Mucosa of rectum (tissue), 2 donors: ENCODE results near the gene PTDSS2.
"Not testable (repeated sequence)": the region's sequence is repeated elsewhere in the genome, so short reads cannot be mapped to it uniquely, and the experiment has no call there.

ENCODE experiments used
- H3K27ac ChIP-seq, 2 donors: one replicate each; pipeline ENCODE4 v1.7.0; 2013; ENCODE audit warnings: inconsistent platforms in 2 of 2, low read depth in 2 of 2, low read length in 2 of 2
- H3K27me3 ChIP-seq, 2 donors: one replicate each; pipeline ENCODE4 v1.7.0; 2013; ENCODE audit warnings: low read length in 2 of 2; ENCODE audit not compliant: control insufficient read depth in 2 of 2, insufficient read depth in 2 of 2
- H3K36me3 ChIP-seq, 2 donors: one replicate each; pipeline ENCODE4 v1.7.0; 2013; ENCODE audit warnings: low read length in 2 of 2; ENCODE audit not compliant: control insufficient read depth in 2 of 2, insufficient read depth in 2 of 2
- H3K4me1 ChIP-seq, 2 donors: one replicate each; pipeline ENCODE4 v1.7.0; 2013; ENCODE audit warnings: low read length in 2 of 2, mild to moderate bottlenecking in 1 of 2; ENCODE audit not compliant: control insufficient read depth in 2 of 2, insufficient read depth in 2 of 2
- H3K4me3 ChIP-seq, 2 donors: one replicate each; pipeline ENCODE4 v1.7.0; 2013; ENCODE audit warnings: low read length in 2 of 2
- H3K9ac ChIP-seq, 2 donors: one replicate each; pipeline ENCODE4 v1.7.0; 2013; ENCODE audit warnings: low read length in 2 of 2, low read depth in 1 of 2, mild to moderate bottlenecking in 1 of 2
- H3K9me3 ChIP-seq, 2 donors: one replicate each; pipeline ENCODE4 v1.7.0; 2013; ENCODE audit warnings: low read length in 2 of 2; ENCODE audit not compliant: control insufficient read depth in 2 of 2
- donor health status: healthy.
- donor health status: Normal muscosa, but diverticular disease.

Gene PTDSS2

DNA sequence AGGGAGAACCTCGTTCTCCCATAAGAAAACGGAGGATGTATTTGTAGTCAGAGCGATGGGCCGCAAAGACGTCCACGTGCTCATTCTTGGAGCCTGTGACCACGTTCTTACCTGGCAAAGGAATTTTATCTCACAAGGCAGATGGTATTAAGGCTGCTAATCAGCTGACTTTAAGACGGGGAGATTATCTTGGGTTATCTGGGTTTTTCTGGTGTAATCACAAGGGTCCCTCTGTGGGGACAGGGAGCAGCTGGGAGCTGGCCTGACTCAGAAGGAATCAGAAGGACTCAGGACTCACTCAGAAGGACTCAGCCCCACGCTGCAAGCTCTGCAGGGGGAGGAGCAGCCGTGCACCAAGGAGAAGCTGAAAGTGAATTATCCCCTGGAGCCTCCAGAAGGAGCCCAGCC is 27.8 kb upstream of the PTDSS2 start:
- Histone ChIP-seq H3K27me3 (no peaks in the 10 kb centered on the region), H3K36me3 (peaks cover 0 to 3% of the 10 kb centered on the region in 2 donors), H3K27ac (no peak overlapping the region)

DNA sequence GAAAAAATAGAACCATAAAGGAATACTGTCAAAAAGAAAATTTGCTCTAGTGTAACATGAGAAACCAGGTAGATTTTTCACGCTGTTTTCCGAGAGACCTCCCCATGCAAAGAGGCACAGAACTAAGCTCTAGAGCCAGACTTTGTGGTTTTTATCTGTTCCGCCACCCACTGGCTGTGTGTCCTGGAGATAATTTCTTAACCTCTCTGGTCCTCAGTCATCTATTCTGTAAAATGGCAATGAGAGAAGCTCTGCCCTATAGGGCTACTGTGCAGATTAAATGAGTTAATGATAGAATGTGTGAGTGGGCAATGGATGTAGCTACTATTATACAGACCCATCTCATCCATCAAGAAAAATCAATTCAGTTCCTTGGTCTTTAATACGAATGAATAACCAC is 25.8 kb upstream of the PTDSS2 start:
- peaks cover 3% of the 10 kb centered on the region in 2 donors for H3K36me3 ChIP-seq
- H3K9ac ChIP-seq = no peak overlapping the region
- no peak overlapping the region for H3K4me3 ChIP-seq
- no peaks in the 10 kb centered on the region for H3K27me3 ChIP-seq
- no peaks in the 10 kb centered on the region for H3K4me1 ChIP-seq
- H3K27ac ChIP-seq = no peak overlapping the region
- no peaks in the 10 kb centered on the region for H3K9me3 ChIP-seq

More for the DNA sequence above, 27.8 kb upstream of the PTDSS2 start:
- no peaks in the 10 kb centered on the region for H3K9me3 ChIP-seq
- H3K4me1 ChIP-seq = no peaks in the 10 kb centered on the region
- no peak overlapping the region for H3K4me3 ChIP-seq
- H3K9ac ChIP-seq = no peak overlapping the region

DNA sequence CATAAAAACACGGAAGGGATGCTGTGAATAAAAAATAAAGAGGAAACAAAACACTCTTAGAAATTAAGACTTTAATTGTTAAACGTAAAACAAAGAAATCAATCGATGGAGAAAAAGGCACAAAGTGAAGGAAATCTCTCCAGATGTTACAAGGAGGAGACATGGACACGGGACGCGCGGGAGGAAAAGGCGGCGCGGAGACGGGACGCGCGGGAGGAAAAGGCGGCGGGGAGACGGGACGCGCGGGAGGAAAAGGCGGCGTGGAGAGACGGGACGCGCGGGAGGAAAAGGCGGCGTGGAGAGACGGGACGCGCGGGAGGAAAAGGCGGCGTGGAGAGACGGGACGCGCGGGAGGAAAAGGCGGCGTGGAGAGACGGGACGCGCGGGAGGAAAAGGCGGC is 25.3 kb upstream of the PTDSS2 start:
- H3K36me3 ChIP-seq, H3K27me3 ChIP-seq, H3K27ac ChIP-seq, H3K9ac ChIP-seq, H3K4me3 ChIP-seq, H3K9me3 ChIP-seq, H3K4me1 ChIP-seq: not testable (repeated sequence)

DNA sequence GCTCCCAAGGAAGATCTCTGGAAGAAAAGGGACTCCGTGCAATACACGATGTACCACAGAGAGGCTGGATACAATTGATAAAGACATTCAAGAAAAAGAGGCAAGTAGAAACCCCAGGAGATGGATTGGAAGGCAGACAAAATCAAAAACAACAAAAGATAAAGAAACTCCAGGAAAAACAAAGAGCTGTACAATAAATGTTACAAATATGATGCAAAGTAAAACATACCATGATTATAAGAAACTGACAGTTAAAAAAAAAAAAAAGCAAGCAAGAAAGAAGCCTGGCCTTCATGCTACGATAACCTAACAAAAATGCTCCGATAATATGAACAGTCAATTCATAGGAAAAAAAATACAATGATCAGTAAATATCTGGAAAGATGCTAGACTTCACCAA is 24.8 kb upstream of the PTDSS2 start:
- no peaks in the 10 kb centered on the region for H3K9me3 ChIP-seq
- H3K27me3 ChIP-seq = no peaks in the 10 kb centered on the region
- H3K27ac ChIP-seq = no peak overlapping the region
- peaks cover 3% of the 10 kb centered on the region in 2 donors for H3K36me3 ChIP-seq
- H3K9ac ChIP-seq = no peak overlapping the region
- H3K4me1 ChIP-seq = no peaks in the 10 kb centered on the region
- no peak overlapping the region for H3K4me3 ChIP-seq

DNA sequence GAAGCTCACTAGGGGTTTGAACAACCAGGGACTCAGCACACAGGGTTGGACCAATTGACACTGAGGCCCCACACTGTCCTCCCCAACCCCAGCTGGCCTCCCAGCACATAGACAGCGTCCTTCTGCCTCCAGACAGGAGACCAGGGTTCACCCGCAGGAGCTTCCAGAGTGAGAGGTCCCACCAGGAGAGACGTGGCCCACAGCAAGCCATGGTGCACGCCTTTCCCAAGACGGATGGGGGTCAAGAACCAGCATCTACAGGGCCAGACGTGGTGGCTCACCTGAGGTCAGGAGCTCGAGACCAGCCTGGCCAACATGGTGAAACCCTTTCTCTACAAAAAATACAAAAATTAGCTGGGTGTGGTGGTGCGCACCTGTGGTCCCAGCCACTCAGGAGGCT is 23.2 kb upstream of the PTDSS2 start:
- no peaks in the 10 kb centered on the region for H3K9me3 ChIP-seq
- H3K36me3 ChIP-seq = peaks cover 3% of the 10 kb centered on the region in 2 donors
- H3K27ac ChIP-seq = no peak overlapping the region
- H3K27me3 ChIP-seq = no peaks in the 10 kb centered on the region
- no peak overlapping the region for H3K4me3 ChIP-seq
- no peak overlapping the region for H3K9ac ChIP-seq
- H3K4me1 ChIP-seq = no peaks in the 10 kb centered on the region

DNA sequence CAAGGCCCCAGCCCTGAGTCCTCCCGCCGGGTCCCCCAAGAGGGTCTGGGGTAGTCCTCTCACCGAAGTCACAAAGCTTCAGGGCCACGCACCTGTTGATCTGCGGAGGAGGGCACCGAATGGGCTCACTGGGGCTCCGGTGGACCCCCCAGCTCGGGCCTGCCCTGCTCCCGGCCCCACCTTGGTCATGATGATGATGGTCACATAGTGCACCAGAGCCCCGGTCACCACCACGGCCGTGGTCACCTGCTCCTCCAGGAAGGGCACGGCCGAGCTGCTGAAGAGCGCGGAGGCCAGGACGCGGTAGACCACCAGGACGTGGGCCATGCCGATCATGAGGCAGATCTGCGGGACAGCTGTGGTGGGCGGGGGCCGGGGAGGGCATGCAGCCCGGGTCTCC is 21.8 kb upstream of the PTDSS2 start:
- H3K36me3 ChIP-seq = peaks cover under 1 to 8% of the 10 kb centered on the region in 2 donors
- H3K27ac ChIP-seq = no peak overlapping the region
- H3K9me3 ChIP-seq = no peaks in the 10 kb centered on the region
- no peaks in the 10 kb centered on the region for H3K4me1 ChIP-seq
- no peak overlapping the region for H3K9ac ChIP-seq
- H3K4me3 ChIP-seq = no peak overlapping the region
- no peaks in the 10 kb centered on the region for H3K27me3 ChIP-seq

DNA sequence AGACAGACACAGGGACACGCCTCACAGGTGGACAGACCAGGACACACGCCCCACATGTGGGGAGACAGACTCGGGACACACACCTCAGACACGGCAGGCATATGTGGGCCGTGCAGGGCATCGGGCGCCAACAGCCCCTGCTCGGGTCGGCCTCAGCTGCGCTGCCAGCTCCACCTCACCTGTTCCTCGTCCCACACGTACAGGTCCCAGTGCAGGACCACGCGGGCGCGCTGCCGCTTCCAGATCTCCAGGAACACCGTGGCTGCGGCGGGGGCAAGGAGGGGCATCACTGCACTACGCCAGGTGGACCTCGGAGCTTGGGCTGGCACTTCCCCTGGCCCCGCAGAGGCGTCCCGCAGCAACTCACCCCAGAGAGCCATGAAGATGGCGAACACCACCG is 20.7 kb upstream of the PTDSS2 start:
- Histone ChIP-seq H3K9ac (no peak overlapping the region), H3K27me3 (no peaks in the 10 kb centered on the region), H3K27ac (no peak overlapping the region), H3K9me3 (no peaks in the 10 kb centered on the region), H3K4me3 (no peak overlapping the region), H3K4me1 (no peaks in the 10 kb centered on the region), H3K36me3 (peaks cover 0 to 8% of the 10 kb centered on the region in 2 donors)

DNA sequence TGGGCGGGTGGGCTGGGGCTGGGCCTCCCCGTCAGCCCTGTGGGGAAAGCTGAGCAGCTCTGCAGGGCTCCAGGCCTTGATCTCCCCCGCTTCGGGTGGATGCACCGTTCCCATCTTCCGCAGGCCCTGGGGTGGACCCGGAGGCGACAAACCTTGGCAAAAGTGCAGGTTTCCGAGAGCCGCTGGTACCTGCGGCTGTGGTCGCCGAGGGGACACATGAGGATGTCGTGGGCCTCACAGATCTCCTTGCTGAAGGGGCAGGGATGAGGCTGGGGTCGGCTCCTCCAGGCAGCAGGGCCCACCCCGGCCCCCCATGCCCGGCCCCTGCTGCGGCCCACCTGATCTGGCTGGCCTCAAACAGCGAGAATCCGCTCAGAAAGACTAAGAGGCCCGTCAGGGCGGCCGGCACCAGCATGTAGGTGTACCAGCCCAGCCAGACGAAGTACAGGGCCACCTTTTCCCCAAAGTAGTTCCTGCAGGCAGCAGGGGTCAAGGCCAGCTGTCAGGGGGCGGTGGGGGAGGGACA is 20.1 kb upstream of the PTDSS2 start:
- H3K9me3 ChIP-seq = no peaks in the 10 kb centered on the region
- H3K36me3 ChIP-seq = peaks cover 0 to 8% of the 10 kb centered on the region in 2 donors
- H3K27me3 ChIP-seq = no peaks in the 10 kb centered on the region
- H3K4me3 ChIP-seq = no peak overlapping the region
- H3K9ac ChIP-seq = no peak overlapping the region
- no peak overlapping the region for H3K27ac ChIP-seq
- no peaks in the 10 kb centered on the region for H3K4me1 ChIP-seq

DNA sequence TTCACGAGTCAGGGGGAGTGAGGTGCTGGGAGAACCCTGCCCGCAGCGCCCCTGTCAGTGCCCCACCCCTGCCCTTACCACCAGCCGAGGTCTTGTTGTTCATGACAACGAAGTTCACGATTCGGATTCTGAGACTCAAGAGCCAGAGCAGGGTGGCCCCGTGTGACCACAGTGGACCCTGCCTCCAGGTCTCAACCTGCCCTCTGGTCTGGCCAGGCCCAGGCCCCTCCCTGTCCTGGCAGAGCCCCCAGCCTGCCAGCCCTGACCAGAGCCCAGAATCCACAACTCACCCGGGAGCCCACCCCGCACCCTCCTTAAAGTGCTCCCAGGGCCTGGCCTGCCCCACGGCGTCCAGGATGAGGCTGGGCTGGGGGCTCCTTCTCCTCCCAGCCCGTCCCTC is 18.2 kb upstream of the PTDSS2 start:
- Histone ChIP-seq H3K4me3 (no peak overlapping the region), H3K27me3 (no peaks in the 10 kb centered on the region), H3K27ac (no peak overlapping the region), H3K36me3 (peaks cover 0 to 8% of the 10 kb centered on the region in 2 donors), H3K9me3 (no peaks in the 10 kb centered on the region), H3K9ac (no peak overlapping the region), H3K4me1 (no peaks in the 10 kb centered on the region)

DNA sequence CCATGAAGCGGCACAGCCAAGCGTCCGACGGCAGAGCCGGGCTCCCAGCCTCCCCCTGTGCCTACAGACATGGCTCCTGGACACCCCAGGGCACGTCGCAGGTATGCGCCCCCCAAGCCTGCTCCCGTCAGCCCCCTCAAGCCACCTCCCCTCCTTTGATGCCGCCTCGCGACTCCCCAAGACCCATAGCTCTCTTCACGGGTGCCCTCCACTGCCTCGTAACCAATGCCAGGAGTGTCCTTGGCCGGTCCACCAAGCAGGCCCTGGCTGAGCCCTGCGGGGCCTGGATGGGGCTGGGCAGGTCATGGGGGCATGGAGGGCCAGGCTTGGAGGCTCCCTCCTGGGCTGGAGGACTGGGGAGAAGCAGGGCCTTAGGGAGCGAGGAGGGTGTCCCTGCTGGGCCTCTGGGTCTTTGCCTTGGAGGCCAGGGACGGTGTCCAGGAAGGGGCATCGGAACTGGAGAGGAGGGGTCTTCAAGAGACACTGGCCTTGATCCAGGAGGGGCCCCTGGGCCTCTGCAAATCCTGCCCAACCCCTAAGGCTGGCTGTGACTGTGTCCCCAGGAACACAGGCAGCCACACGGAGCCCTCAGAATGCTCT is 17.5 kb upstream of the PTDSS2 start:
- no peak overlapping the region for H3K9ac ChIP-seq
- H3K27me3 ChIP-seq = no peaks in the 10 kb centered on the region

More for the DNA sequence above, 17.5 kb upstream of the PTDSS2 start:
- H3K27ac ChIP-seq = no peak overlapping the region
- no peak overlapping the region for H3K4me3 ChIP-seq
- H3K4me1 ChIP-seq = no peaks in the 10 kb centered on the region
- H3K9me3 ChIP-seq = no peaks in the 10 kb centered on the region
- H3K36me3 ChIP-seq = peaks cover 0 to 5% of the 10 kb centered on the region in 2 donors
